OCI-LY3 (cell line): Measurements from ENCODE around the gene RBM33.

ENCODE experiments used
- H2AFZ ChIP-seq: fragments of 200-600, 300-600 bp; shearing (Covaris generic); 2 replicates; pipeline ENCODE4 v1.6.0; 2014; ENCODE audit warnings: antibody characterized with exemption, low read depth, low read length
- H3K27ac ChIP-seq: fragments of 200-600, 300-600 bp; sonication (generic); 2 replicates; pipeline ENCODE4 v1.5.1; 2014; ENCODE audit warnings: mild to moderate bottlenecking, low read length, moderate library complexity, mixed read lengths
- H3K27me3 ChIP-seq: fragments of 200-600, 300-600 bp; sonication (generic); 2 replicates; pipeline ENCODE4 v1.6.1; 2014; ENCODE audit warnings: low read depth, low read length, mixed read lengths
- H3K36me3 ChIP-seq: fragments of 200-600, 300-600 bp; sonication (generic); replicated peaks from 2 replicates; pipeline ENCODE3; 2014; ENCODE audit warnings: low read depth, low read length, mixed read lengths
- H3K4me1 ChIP-seq: fragments of 300-600, 200-600 bp; sonication (generic); 2 replicates; pipeline ENCODE4 v1.6.1; 2014; ENCODE audit warnings: low read length, mixed read lengths
- H3K4me2 ChIP-seq: fragments of 200-600, 300-600 bp; sonication (generic); 2 replicates; pipeline ENCODE4 v1.6.1; 2014; ENCODE audit warnings: low read length, mixed read lengths
- H3K4me3 ChIP-seq: fragments of 300-600, 200-600 bp; sonication (generic); 2 replicates; pipeline ENCODE4 v1.5.1; 2014; ENCODE audit warnings: antibody characterized with exemption, mild to moderate bottlenecking, low read length, moderate library complexity
- H3K79me2 ChIP-seq: fragments of 300-600, 200-600 bp; shearing (Covaris generic); 2 replicates; pipeline ENCODE4 v1.6.1; 2014; ENCODE audit warnings: mild to moderate bottlenecking, low read length, mixed read lengths
- H3K9ac ChIP-seq: fragments of 300-600, 200-600 bp; shearing (Covaris generic); 2 replicates; pipeline ENCODE4 v1.6.0; 2014; ENCODE audit warnings: mild to moderate bottlenecking, low read length, moderate library complexity
- H3K9me3 ChIP-seq: fragments of 200-600, 300-600 bp; shearing (Covaris generic); 2 replicates; pipeline ENCODE4 v1.6.1; 2014; ENCODE audit warnings: low read length, mixed read lengths; ENCODE audit not compliant: insufficient read depth
- H4K20me1 ChIP-seq: fragments of 200-600, 300-600 bp; sonication (generic); 2 replicates; pipeline ENCODE4 v1.6.1; 2016; ENCODE audit warnings: low read length, mixed read lengths; ENCODE audit not compliant: insufficient read depth
- CTCF ChIP-seq: fragments of 200-600, 300-600 bp; sonication (generic); IDR thresholded peaks from 2 replicates; pipeline ENCODE4 v1.5.1; 2014; ENCODE audit warnings: antibody characterized with exemption, low read length, low read depth
- EZH2phosphoT487 ChIP-seq: fragments of 200-600 bp; shearing (Covaris generic); IDR thresholded peaks from 2 replicates; pipeline ENCODE4 v1.6.1; 2018; ENCODE audit warnings: antibody characterized with exemption, mixed run types, low read depth

Gene RBM33

GRCh38 chr7:155807789-155808548 is 163.5 kb downstream of the RBM33 start:
- TF ChIP-seq CTCF = no peak
- no peak for TF ChIP-seq EZH2phosphoT487
- Histone ChIP-seq H2AFZ (no peak overlapping the region), H3K4me2 (no peak overlapping the region), H3K4me1 (no peaks in the 10 kb centered on the region), H3K4me3 (no peak overlapping the region), H4K20me1 (no peaks in the 10 kb centered on the region), H3K27me3 (peaks cover 9% of the 10 kb centered on the region; the same call in 1 of the 2 replicates), H3K36me3 (no peaks in the 10 kb centered on the region), H3K9ac (no peak overlapping the region), H3K79me2 (no peaks in the 10 kb centered on the region), H3K27ac (no peak overlapping the region), H3K9me3 (no peaks in the 10 kb centered on the region)

GRCh38 chr7:155808549-155809331 is 164.3 kb downstream of the RBM33 start:
- Histone ChIP-seq H3K9me3 (no peaks in the 10 kb centered on the region), H3K79me2 (no peaks in the 10 kb centered on the region), H2AFZ (no peak overlapping the region), H3K4me3 (no peak overlapping the region), H3K27ac (no peak overlapping the region), H3K36me3 (no peaks in the 10 kb centered on the region), H4K20me1 (no peaks in the 10 kb centered on the region), H3K9ac (no peak overlapping the region), H3K27me3 (peaks cover 12% of the 10 kb centered on the region; the same call in 1 of the 2 replicates), H3K4me2 (no peak overlapping the region), H3K4me1 (no peaks in the 10 kb centered on the region)
- TF ChIP-seq CTCF = no peak
- no peak for TF ChIP-seq EZH2phosphoT487

GRCh38 chr7:155809332-155809946 is 165.0 kb downstream of the RBM33 start:
- no peak overlapping the region for H3K9ac ChIP-seq
- H4K20me1 ChIP-seq = no peaks in the 10 kb centered on the region
- no peaks in the 10 kb centered on the region for H3K4me1 ChIP-seq
- TF ChIP-seq CTCF = no peak
- no peak for TF ChIP-seq EZH2phosphoT487
- no peaks in the 10 kb centered on the region for H3K79me2 ChIP-seq
- no peak overlapping the region for H3K4me3 ChIP-seq
- H2AFZ ChIP-seq = no peak overlapping the region
- H3K27ac ChIP-seq = no peak overlapping the region
- no peaks in the 10 kb centered on the region for H3K9me3 ChIP-seq
- no peaks in the 10 kb centered on the region for H3K36me3 ChIP-seq
- peaks cover 12% of the 10 kb centered on the region; the same call in 1 of the 2 replicates for H3K27me3 ChIP-seq
- H3K4me2 ChIP-seq = no peak overlapping the region
